HepG2 (cell line): ENCODE data around the gene GRB10. TPM values are rescaled to one million over a fixed set of nuclear protein-coding genes. Genes with fewer than 3 reads are reported as not detected.
A peak's percentile ranks its signal among the peaks of the same experiment; 100 is the strongest.

Experiments
- ATAC-seq: fragments of 200-7000 bp; cut with Tn5 transposase; 3 replicates; pipeline ENCODE4 v1.9.1; 2020; ENCODE audit warnings: mild to moderate bottlenecking, moderate library complexity
- BruUV-seq: library from RNA; stranded (reverse); fragments of 400-500 nt; replicated peaks from 2 replicates; lab custom pipeline; 2021; lab: Mats Ljungman, UMichigan
- CTCF ChIA-PET: fragments of 300-600 bp; formaldehyde crosslinking; extraction: SDS; loops from one replicate; lab custom pipeline; 2021; ENCODE audit warnings: low total read pairs, inconsistent platforms, low intra/inter-chr PET ratio; lab: Yijun Ruan, JAX
- POLR2A ChIA-PET: fragments of 350-600 bp; sonication (Branson Sonifier 250); formaldehyde crosslinking; loops from one replicate; lab custom pipeline; 2020; ENCODE audit warnings: antibody characterized with exemption, inconsistent platforms; lab: Yijun Ruan, JAX
- DNase-seq: peaks from one replicate; pipeline ENCODE4 v3.0.0-alpha.2; 2015; ENCODE audit warnings: low spot score
- FAIRE-seq: peaks from 3 replicates; lab custom pipeline; 2011; peaks lifted over from hg19 to GRCh38; lab: Jason Lieb, UNC
- H2AFZ ChIP-seq: one replicate; pipeline ENCODE4 v1.6.1; 2011; ENCODE audit warnings: low read length, inconsistent platforms
- H3K27ac ChIP-seq: fragments of 300-600 bp; 3 replicates; pipeline ENCODE4 v1.8.0; 2011; ENCODE audit warnings: mixed run types, mild to moderate bottlenecking, mixed read lengths, low read length, inconsistent platforms; ENCODE audit not compliant: insufficient read depth; ENCODE audit errors: extremely low read length
- H3K27me3 ChIP-seq, 2 experiments: fragments of 200-600 bp in 1 of 2; 2 replicates in 1 of 2; 3 replicates in 1 of 2; pipeline versions ENCODE4 v1.6.0 to v1.8.0; 2011; ENCODE audit warnings: low read length in 2 of 2, mild to moderate bottlenecking in 2 of 2, moderate library complexity in 2 of 2, inconsistent platforms in 1 of 2; ENCODE audit not compliant: insufficient read depth in 2 of 2, control insufficient read depth in 1 of 2
- H3K36me3 ChIP-seq, 2 experiments: fragments of 200-600 bp in 1 of 2; replicated peaks in 1 of 2; 2 replicates in 1 of 2; 3 replicates in 1 of 2; pipeline versions ENCODE4 v1.5.1 to v1.8.0; 2011; ENCODE audit warnings: low read length in 2 of 2, inconsistent platforms in 1 of 2; ENCODE audit not compliant: insufficient read depth in 2 of 2, control insufficient read depth in 1 of 2
- H3K4me1 ChIP-seq: 2 replicates; pipeline ENCODE4 v1.5.1; 2012; ENCODE audit warnings: low read length, inconsistent platforms; ENCODE audit not compliant: insufficient read depth
- H3K4me2 ChIP-seq: 2 replicates; pipeline ENCODE4 v1.6.0; 2011; ENCODE audit warnings: low read depth, low read length, inconsistent platforms
- H3K4me3 ChIP-seq, 3 experiments: fragments of 200-600 bp in 1 of 3; sonication (generic), shearing (Covaris generic) in 1 of 3; replicated peaks in 1 of 3; 2 replicates each; pipeline ENCODE4 v1.5.1; 2011 to 2016; ENCODE audit warnings: low read length in 3 of 3, inconsistent platforms in 2 of 3, low read depth in 2 of 3, mild to moderate bottlenecking in 2 of 3, control low read depth in 1 of 3, mixed read lengths in 1 of 3; ENCODE audit not compliant: insufficient read depth in 1 of 3
- H3K79me2 ChIP-seq: one replicate; pipeline ENCODE4 v1.6.1; 2011; ENCODE audit warnings: low read length, inconsistent platforms; ENCODE audit not compliant: insufficient read depth
- H3K9ac ChIP-seq: 2 replicates; pipeline ENCODE4 v1.6.0; 2011; ENCODE audit warnings: mild to moderate bottlenecking, low read depth, low read length, inconsistent platforms; ENCODE audit not compliant: insufficient read depth
- H3K9me3 ChIP-seq: 2 replicates; pipeline ENCODE4 v1.5.1; 2012; ENCODE audit warnings: mild to moderate bottlenecking, low read length
- H4K20me1 ChIP-seq: 2 replicates; pipeline ENCODE4 v1.6.0; 2011; ENCODE audit warnings: inconsistent platforms, mild to moderate bottlenecking, low read length, moderate library complexity; ENCODE audit not compliant: insufficient read depth
- AGO2 ChIP-seq: fragments of 200-400 bp; formaldehyde crosslinking; optimal IDR thresholded peaks from 2 replicates; pipeline ENCODE3; 2017; ENCODE audit warnings: mild to moderate bottlenecking, low read depth, low read length, moderate library complexity
- ATF1 ChIP-seq: IDR thresholded peaks from 2 replicates; pipeline ENCODE4 v1.6.1; 2016; ENCODE audit warnings: mild to moderate bottlenecking, control low read depth
- FIP1L1 ChIP-seq: fragments of 200-400 bp; formaldehyde crosslinking; IDR thresholded peaks from 2 replicates; pipeline ENCODE4 v1.6.1; 2018; ENCODE audit warnings: low read depth, mild to moderate bottlenecking, low read length, moderate library complexity, borderline replicate concordance; ENCODE audit not compliant: insufficient read depth
- HMG20B ChIP-seq: conservative IDR thresholded peaks from 2 replicates; pipeline ENCODE4 v1.6.1; 2016; ENCODE audit warnings: missing genetic modification reagents, missing compliant biosample characterization
- PLRG1 ChIP-seq: fragments of 450-650 bp; conservative IDR thresholded peaks from 2 replicates; pipeline ENCODE4 v1.6.1; 2016
- RAD21 ChIP-seq: fragments of 450-650 bp; formaldehyde crosslinking; IDR thresholded peaks from 2 replicates; pipeline ENCODE4 v1.5.0; 2020; ENCODE audit warnings: mild to moderate bottlenecking
- REXO4 ChIP-seq: sonication (generic); formaldehyde crosslinking; IDR thresholded peaks from 2 replicates; pipeline ENCODE4 v1.8.0; 2022; ENCODE audit warnings: missing genetic modification reagents, mild to moderate bottlenecking, borderline replicate concordance
- SMAD3 ChIP-seq: sonication (generic); formaldehyde crosslinking; IDR thresholded peaks from 2 replicates; pipeline ENCODE4 v1.4.0; 2020; ENCODE audit warnings: missing genetic modification reagents
- STAG1 ChIP-seq: sonication (generic); formaldehyde crosslinking; IDR thresholded peaks from 2 replicates; pipeline ENCODE4 v1.4.0; 2020; ENCODE audit warnings: missing genetic modification reagents
- TBX2 ChIP-seq: sonication (generic); formaldehyde crosslinking; IDR thresholded peaks from 2 replicates; pipeline ENCODE4 v1.5.0; 2020; ENCODE audit warnings: missing genetic modification reagents, mild to moderate bottlenecking, borderline replicate concordance
- WGBS: methylation state at CpG from one replicate; pipeline ENCODE4 v1.1.6; 2017; ENCODE audit warnings: low lambda C conversion rate; 5-methylcytosine and 5-hydroxymethylcytosine counted together
- in situ Hi-C: cut with HindIII; loops from 2 replicates; pipeline ENCODE4 v1.10.0; 2017; ENCODE audit warnings: low pct_unique_long_range_greater_than_20kb; ENCODE audit not compliant: extremely low pct_ligation_motif_present
- intact Hi-C: fragments of 100-400 bp; cut with micrococcal nuclease; formaldehyde crosslinking; loops from one replicate; pipeline ENCODE4 v1.10.0; 2022; ENCODE audit not compliant: unreplicated experiment
- polyA plus RNA-seq, 8 experiments: library from polyadenylated mRNA; depleted of rRNA in 3 of 8; stranded (reverse) in 7 of 8; unstranded in 1 of 8; fragments of >200 nt; fragmentation: Illumina TruSeq in 4 of 8; extraction: Trizol in 4 of 8; gene quantifications; 2 replicates each; pipeline versions ENCODE4 v1.2.1 to v1.2.3, GENCODE V29; 2011 to 2016; ENCODE audit warnings: low read depth in 4 of 8, missing spikeins in 1 of 8, mixed read lengths in 1 of 8; ENCODE audit not compliant: insufficient read depth in 1 of 8
- total RNA-seq, 5 experiments: library from RNA; depleted of rRNA; stranded (reverse); fragments of >200 nt; fragmentation: Illumina TruSeq; extraction: Trizol; gene quantifications; 2 replicates each; pipeline ENCODE4 v1.2.3, GENCODE V29; 2016; ENCODE audit warnings: low read depth in 1 of 5
- TF ChIP-seq, protein P1 (sequence below): sonication (generic); formaldehyde crosslinking; conservative IDR thresholded peaks from 2 replicates; pipeline ENCODE4 v1.8.1; 2023; ENCODE audit warnings: missing genetic modification reagents
- TF ChIP-seq, protein P2 (sequence below): sonication (generic); formaldehyde crosslinking; IDR thresholded peaks from 2 replicates; pipeline ENCODE4 v1.5.0; 2020; ENCODE audit warnings: mild to moderate bottlenecking, missing genetic modification reagents, moderate library complexity
- TF ChIP-seq, protein P3 (sequence below): sonication (generic); formaldehyde crosslinking; IDR thresholded peaks from 2 replicates; pipeline ENCODE4 v1.5.1; 2020; ENCODE audit warnings: mild to moderate bottlenecking, missing genetic modification reagents, moderate library complexity

GRB10 gene
- total and polyA plus RNA-seq, 2 of the 13 experiments (the other 11 are each of a cell fraction or from before 2014, with no cell fraction given): 4.0 to 6.8 TPM

DNA sequence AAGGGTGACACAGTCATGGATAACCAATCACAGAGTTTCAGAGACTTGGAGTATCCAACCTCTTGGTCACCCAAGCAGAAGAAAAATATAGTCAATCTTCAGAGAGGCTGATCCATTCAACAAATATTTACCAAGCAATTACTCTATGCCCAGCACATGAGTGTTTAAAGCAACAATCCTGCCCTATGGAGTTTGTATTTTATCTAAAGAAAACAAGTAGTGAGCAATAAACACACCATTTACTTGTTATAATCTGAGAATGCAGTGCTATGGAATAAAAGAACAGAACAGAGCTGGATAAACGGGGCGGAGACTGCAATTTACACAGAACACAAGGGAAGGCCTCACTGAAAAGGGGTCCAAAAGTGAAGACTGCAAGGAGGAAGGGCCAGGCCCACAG lies 63.8 kb downstream of the GRB10 start (continued):
- TF ChIP-seq TBX2 (CRISPR knock-in tag) (peak; percentile 50; the same call in 1 of the 2 replicates), HMG20B (CRISPR knock-in tag) (no peak), AGO2 (no peak), REXO4 (CRISPR knock-in tag) (no peak), PLRG1 (no peak), SMAD3 (no peak; the same call in 1 of the 2 replicates), FIP1L1 (no peak)
- TF ChIP-seq, protein P1, sequence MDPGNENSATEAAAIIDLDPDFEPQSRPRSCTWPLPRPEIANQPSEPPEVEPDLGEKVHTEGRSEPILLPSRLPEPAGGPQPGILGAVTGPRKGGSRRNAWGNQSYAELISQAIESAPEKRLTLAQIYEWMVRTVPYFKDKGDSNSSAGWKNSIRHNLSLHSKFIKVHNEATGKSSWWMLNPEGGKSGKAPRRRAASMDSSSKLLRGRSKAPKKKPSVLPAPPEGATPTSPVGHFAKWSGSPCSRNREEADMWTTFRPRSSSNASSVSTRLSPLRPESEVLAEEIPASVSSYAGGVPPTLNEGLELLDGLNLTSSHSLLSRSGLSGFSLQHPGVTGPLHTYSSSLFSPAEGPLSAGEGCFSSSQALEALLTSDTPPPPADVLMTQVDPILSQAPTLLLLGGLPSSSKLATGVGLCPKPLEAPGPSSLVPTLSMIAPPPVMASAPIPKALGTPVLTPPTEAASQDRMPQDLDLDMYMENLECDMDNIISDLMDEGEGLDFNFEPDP (CRISPR knock-in tag): no peak
- TF ChIP-seq, protein P2, sequence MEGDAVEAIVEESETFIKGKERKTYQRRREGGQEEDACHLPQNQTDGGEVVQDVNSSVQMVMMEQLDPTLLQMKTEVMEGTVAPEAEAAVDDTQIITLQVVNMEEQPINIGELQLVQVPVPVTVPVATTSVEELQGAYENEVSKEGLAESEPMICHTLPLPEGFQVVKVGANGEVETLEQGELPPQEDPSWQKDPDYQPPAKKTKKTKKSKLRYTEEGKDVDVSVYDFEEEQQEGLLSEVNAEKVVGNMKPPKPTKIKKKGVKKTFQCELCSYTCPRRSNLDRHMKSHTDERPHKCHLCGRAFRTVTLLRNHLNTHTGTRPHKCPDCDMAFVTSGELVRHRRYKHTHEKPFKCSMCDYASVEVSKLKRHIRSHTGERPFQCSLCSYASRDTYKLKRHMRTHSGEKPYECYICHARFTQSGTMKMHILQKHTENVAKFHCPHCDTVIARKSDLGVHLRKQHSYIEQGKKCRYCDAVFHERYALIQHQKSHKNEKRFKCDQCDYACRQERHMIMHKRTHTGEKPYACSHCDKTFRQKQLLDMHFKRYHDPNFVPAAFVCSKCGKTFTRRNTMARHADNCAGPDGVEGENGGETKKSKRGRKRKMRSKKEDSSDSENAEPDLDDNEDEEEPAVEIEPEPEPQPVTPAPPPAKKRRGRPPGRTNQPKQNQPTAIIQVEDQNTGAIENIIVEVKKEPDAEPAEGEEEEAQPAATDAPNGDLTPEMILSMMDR (CRISPR knock-in tag): no peak
- TF ChIP-seq, all 625 proteins: peak for 39

DNA sequence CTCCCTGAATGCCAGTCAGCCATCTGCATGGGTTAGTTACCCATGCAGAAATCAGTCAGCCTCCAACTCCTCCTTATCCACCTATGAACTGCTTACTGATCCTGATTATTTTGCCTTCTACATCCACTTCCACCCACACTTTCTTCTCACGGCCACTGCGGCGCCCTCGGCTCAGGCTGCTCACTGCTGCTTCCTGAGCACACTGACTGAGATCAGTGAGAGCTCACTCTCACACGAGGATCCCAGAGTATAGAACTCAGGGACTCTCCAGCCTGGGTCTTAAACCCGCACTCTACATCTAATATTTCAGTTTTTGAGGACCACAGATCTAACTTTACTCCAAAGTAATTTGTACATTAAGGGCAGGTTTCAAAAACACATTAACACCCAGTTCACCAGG lies 64.4 kb downstream of the GRB10 start:
- POLR2A ChIA-PET: no interaction called here
- in situ Hi-C loops: no loop called here
- WGBS: 16% methylated on average over 6 of the region's 6 CpGs
- H3K9ac ChIP-seq: no peak overlapping the region
- no peaks in the 10 kb centered on the region for H3K36me3 ChIP-seq
- no peaks in the 10 kb centered on the region for H4K20me1 ChIP-seq
- no peak overlapping the region for H2AFZ ChIP-seq
- TF ChIP-seq STAG1 (CRISPR knock-in tag): peak; percentile 36; the same call in 1 of the 2 replicates
- TF ChIP-seq ATF1: no peak
- 0 out of 2 replicates have a peak, but pooled peaks have one; percentile 15 for TF ChIP-seq RAD21 (CRISPR knock-in tag)
- TF ChIP-seq, protein P3, sequence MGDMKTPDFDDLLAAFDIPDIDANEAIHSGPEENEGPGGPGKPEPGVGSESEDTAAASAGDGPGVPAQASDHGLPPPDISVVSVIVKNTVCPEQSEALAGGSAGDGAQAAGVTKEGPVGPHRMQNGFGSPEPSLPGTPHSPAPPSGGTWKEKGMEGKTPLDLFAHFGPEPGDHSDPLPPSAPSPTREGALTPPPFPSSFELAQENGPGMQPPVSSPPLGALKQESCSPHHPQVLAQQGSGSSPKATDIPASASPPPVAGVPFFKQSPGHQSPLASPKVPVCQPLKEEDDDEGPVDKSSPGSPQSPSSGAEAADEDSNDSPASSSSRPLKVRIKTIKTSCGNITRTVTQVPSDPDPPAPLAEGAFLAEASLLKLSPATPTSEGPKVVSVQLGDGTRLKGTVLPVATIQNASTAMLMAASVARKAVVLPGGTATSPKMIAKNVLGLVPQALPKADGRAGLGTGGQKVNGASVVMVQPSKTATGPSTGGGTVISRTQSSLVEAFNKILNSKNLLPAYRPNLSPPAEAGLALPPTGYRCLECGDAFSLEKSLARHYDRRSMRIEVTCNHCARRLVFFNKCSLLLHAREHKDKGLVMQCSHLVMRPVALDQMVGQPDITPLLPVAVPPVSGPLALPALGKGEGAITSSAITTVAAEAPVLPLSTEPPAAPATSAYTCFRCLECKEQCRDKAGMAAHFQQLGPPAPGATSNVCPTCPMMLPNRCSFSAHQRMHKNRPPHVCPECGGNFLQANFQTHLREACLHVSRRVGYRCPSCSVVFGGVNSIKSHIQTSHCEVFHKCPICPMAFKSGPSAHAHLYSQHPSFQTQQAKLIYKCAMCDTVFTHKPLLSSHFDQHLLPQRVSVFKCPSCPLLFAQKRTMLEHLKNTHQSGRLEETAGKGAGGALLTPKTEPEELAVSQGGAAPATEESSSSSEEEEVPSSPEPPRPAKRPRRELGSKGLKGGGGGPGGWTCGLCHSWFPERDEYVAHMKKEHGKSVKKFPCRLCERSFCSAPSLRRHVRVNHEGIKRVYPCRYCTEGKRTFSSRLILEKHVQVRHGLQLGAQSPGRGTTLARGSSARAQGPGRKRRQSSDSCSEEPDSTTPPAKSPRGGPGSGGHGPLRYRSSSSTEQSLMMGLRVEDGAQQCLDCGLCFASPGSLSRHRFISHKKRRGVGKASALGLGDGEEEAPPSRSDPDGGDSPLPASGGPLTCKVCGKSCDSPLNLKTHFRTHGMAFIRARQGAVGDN (CRISPR knock-in tag): 0 out of 2 replicates have a peak, but pooled peaks have one; percentile 5
- TF ChIP-seq, protein P2 (CRISPR knock-in tag): 0 out of 2 replicates have a peak, but pooled peaks have one; percentile 12
- TF ChIP-seq, all 625 proteins: peak for 4
- Histone ChIP-seq H3K4me3 (no peak overlapping the region; a peak in 1 of 6 replicates), H3K4me2 (peak overlapping the region; percentile 69), H3K27ac (peak overlapping the region; percentile 40), H3K9me3 (no peaks in the 10 kb centered on the region), H3K79me2 (no peaks in the 10 kb centered on the region), H3K4me1 (peaks cover 24% of the 10 kb centered on the region), H3K27me3 (no peaks in the 10 kb centered on the region)
- CTCF ChIA-PET: no interaction called here
- BruUV-seq: no TSS peak
- DNase-seq (peak; percentile 6), FAIRE-seq (no peak), ATAC-seq (peak; percentile 82)
- intact Hi-C loops: loop anchor here (2.0 to 5.0 kb wide), 2 partner anchors 22 to 74 kb away; no protein-coding TSS in a partner anchor
